K562 (cell line): ENCODE measurements around the gene TDRD10. TPM values are rescaled to one million over a fixed set of nuclear protein-coding genes. Genes with fewer than 3 reads are reported as not detected.

Experiments
- ATAC-seq: fragments of 200-7000 bp; cut with Tn5 transposase; 3 replicates; pipeline ENCODE4 v1.9.1; 2020; ENCODE audit warnings: moderate library complexity
- BruUV-seq: library from RNA; stranded (reverse); fragments of 400-500 nt; replicated peaks from 2 replicates; lab custom pipeline; 2021; lab: Mats Ljungman, UMichigan
- CTCF ChIA-PET: fragments of 300-600 bp; formaldehyde crosslinking; extraction: SDS; loops from one replicate; lab custom pipeline; 2021; ENCODE audit warnings: low intra/inter-chr PET ratio; lab: Yijun Ruan, JAX
- POLR2A ChIA-PET: fragments of 300-600, 350-650 bp; sonication (Branson Sonifier 250); formaldehyde crosslinking; extraction: SDS; loops from one replicate; lab custom pipeline; 2021; ENCODE audit warnings: antibody characterized with exemption, inconsistent platforms; lab: Yijun Ruan, JAX
- DNase-seq, 4 experiments: peaks; one replicate each; pipeline versions ENCODE4 v3.0.0 to v3.0.0-alpha.2; 2011 to 2018; ENCODE audit warnings: low spot score in 3 of 4, mixed read lengths in 3 of 4; ENCODE audit errors: extremely low read depth in 1 of 4
- FAIRE-seq: peaks from 2 replicates; lab custom pipeline; 2011; peaks lifted over from hg19 to GRCh38; lab: Jason Lieb, UNC
- H2AFZ ChIP-seq: 2 replicates; pipeline ENCODE4 v1.6.0; 2011; ENCODE audit warnings: low read depth, low read length, control low read depth, inconsistent platforms
- H3K27ac ChIP-seq: fragments of 200-600 bp; 3 replicates; pipeline ENCODE4 v1.8.0; 2011; ENCODE audit warnings: low read depth, mild to moderate bottlenecking, control low read depth, inconsistent platforms, low read length, moderate library complexity, mixed read lengths; ENCODE audit errors: extremely low read depth
- H3K27me3 ChIP-seq, 2 experiments: fragments of 300-600 bp in 1 of 2; 2 replicates in 1 of 2; 3 replicates in 1 of 2; pipeline versions ENCODE4 v1.6.0 to v1.8.0; 2011; ENCODE audit warnings: inconsistent platforms in 2 of 2, low read length in 2 of 2, mild to moderate bottlenecking in 1 of 2, mixed read lengths in 1 of 2, moderate library complexity in 1 of 2; ENCODE audit not compliant: control insufficient read depth in 2 of 2, insufficient read depth in 2 of 2
- H3K36me3 ChIP-seq: fragments of 300-600 bp; 3 replicates; pipeline ENCODE4 v1.8.0; 2011; ENCODE audit warnings: mild to moderate bottlenecking, low read length, inconsistent platforms; ENCODE audit not compliant: control insufficient read depth, insufficient read depth
- H3K4me1 ChIP-seq, 2 experiments: fragments of 200-600 bp in 1 of 2; replicated peaks in 1 of 2; 2 replicates in 1 of 2; 3 replicates in 1 of 2; pipeline versions ENCODE4 v1.5.1 to v1.8.0; 2011; ENCODE audit warnings: inconsistent platforms in 2 of 2, low read length in 2 of 2, mild to moderate bottlenecking in 1 of 2, mixed read lengths in 1 of 2, moderate library complexity in 1 of 2; ENCODE audit not compliant: control insufficient read depth in 2 of 2, insufficient read depth in 2 of 2
- H3K4me2 ChIP-seq: 2 replicates; pipeline ENCODE4 v1.6.1; 2011; ENCODE audit warnings: low read length, control low read depth, inconsistent platforms, mixed read lengths; ENCODE audit not compliant: insufficient read depth
- H3K4me3 ChIP-seq: fragments of 200-600 bp; sonication (generic), shearing (Covaris generic); 2 replicates; pipeline ENCODE4 v1.5.1; 2016; ENCODE audit warnings: control low read depth, inconsistent platforms
- H3K79me2 ChIP-seq: fragments of 200-600 bp; 3 replicates; pipeline ENCODE4 v1.8.0; 2011; ENCODE audit warnings: low read length, inconsistent platforms; ENCODE audit not compliant: control insufficient read depth, insufficient read depth
- H3K9ac ChIP-seq, 2 experiments: 2 replicates each; pipeline versions ENCODE4 v1.6.0 to v1.6.1; 2011; ENCODE audit warnings: low read depth in 2 of 2, low read length in 2 of 2, control low read depth in 1 of 2, inconsistent platforms in 1 of 2, mild to moderate bottlenecking in 1 of 2, mixed read lengths in 1 of 2; ENCODE audit not compliant: insufficient read depth in 1 of 2
- H3K9me1 ChIP-seq: one replicate; pipeline ENCODE4 v1.6.0; 2011; ENCODE audit warnings: inconsistent platforms, mild to moderate bottlenecking, low read length, moderate library complexity; ENCODE audit not compliant: control insufficient read depth, insufficient read depth
- H3K9me3 ChIP-seq: replicated peaks from 2 replicates; pipeline ENCODE4 v1.5.1; 2011; ENCODE audit warnings: low read depth, low read length, inconsistent platforms; ENCODE audit not compliant: control insufficient read depth, insufficient read depth
- H4K20me1 ChIP-seq: replicated peaks from 2 replicates; pipeline ENCODE4 v1.6.1; 2011; ENCODE audit warnings: low read length, inconsistent platforms, mixed read lengths; ENCODE audit not compliant: control insufficient read depth, insufficient read depth
- BRCA1 ChIP-seq, 2 experiments: fragments of 450-650 bp in 1 of 2; sonication (generic) in 1 of 2; formaldehyde crosslinking in 1 of 2; IDR thresholded peaks; 2 replicates each; pipeline versions ENCODE4 v1.5.0 to v1.6.1; 2017 to 2020; ENCODE audit warnings: mild to moderate bottlenecking in 1 of 2, missing genetic modification reagents in 1 of 2
- ELF2 ChIP-seq: fragments of 250-450 bp; sonication (Bioruptor Pico); IDR thresholded peaks from 2 replicates; pipeline ENCODE4 v1.5.0; 2021; ENCODE audit warnings: mild to moderate bottlenecking
- FOSL1 ChIP-seq: fragments of 200-800 bp; sonication (Bioruptor generic); conservative IDR thresholded peaks from 2 replicates; pipeline ENCODE4 v1.6.1; 2016; ENCODE audit warnings: missing genetic modification characterization, missing compliant biosample characterization
- HCFC1 ChIP-seq: IDR thresholded peaks from 2 replicates; pipeline ENCODE4 v1.6.1; 2012; ENCODE audit warnings: low read depth, low read length, improper control_type of control experiment
- KAT7 ChIP-seq: sonication (generic); formaldehyde crosslinking; IDR thresholded peaks from 2 replicates; pipeline ENCODE4 v1.8.0; 2022; ENCODE audit warnings: missing genetic modification reagents, mild to moderate bottlenecking, borderline replicate concordance
- MAFG ChIP-seq: fragments of 450-650 bp; conservative IDR thresholded peaks from 2 replicates; pipeline ENCODE4 v1.6.1; 2016; ENCODE audit warnings: missing genetic modification characterization, missing compliant biosample characterization
- RFX7 ChIP-seq: fragments of 250-450 bp; sonication (Bioruptor Pico); IDR thresholded peaks from 2 replicates; pipeline ENCODE4 v1.5.1; 2021; ENCODE audit warnings: mild to moderate bottlenecking
- SMARCE1 ChIP-seq: fragments of 450-650 bp; IDR thresholded peaks from 2 replicates; pipeline ENCODE4 v1.7.1; 2016; ENCODE audit warnings: mild to moderate bottlenecking
- SNIP1 ChIP-seq: fragments of 450-650 bp; IDR thresholded peaks from 2 replicates; pipeline ENCODE4 v1.7.1; 2017; ENCODE audit warnings: low read depth, mild to moderate bottlenecking
- YBX1 ChIP-seq: fragments of 450-650 bp; IDR thresholded peaks from 2 replicates; pipeline ENCODE4 v1.7.1; 2016; ENCODE audit warnings: mild to moderate bottlenecking
- ZNF12 ChIP-seq: sonication (generic); formaldehyde crosslinking; IDR thresholded peaks from 2 replicates; pipeline ENCODE4 v1.4.0; 2020; ENCODE audit warnings: mild to moderate bottlenecking, missing genetic modification reagents
- WGBS: fragments of 100-300 bp; shearing (Covaris generic); methylation state at CpG from one replicate; pipeline ENCODE4 v1.1.6; 2016; ENCODE audit warnings: low coverage, mixed read lengths; ENCODE audit not compliant: insufficient coverage; ENCODE audit errors: missing lambda C conversion rate; 5-methylcytosine and 5-hydroxymethylcytosine counted together
- in situ Hi-C: fragments of 300-500 bp; cut with MboI; formaldehyde crosslinking; loops from 4 replicates; pipeline ENCODE4 v1.15.0; 2018; ENCODE audit warnings: inconsistent platforms, mixed read lengths
- intact Hi-C: fragments of 100-400 bp; cut with micrococcal nuclease; formaldehyde crosslinking; loops from 2 replicates; pipeline ENCODE4 v1.14.2; 2022
- polyA plus RNA-seq, 8 experiments: library from polyadenylated mRNA; depleted of rRNA in 4 of 8; stranded (reverse) in 5 of 8; unstranded in 3 of 8; fragments of >200 nt; fragmentation: Nextera tagmentation in 2 of 8; fragmentation: Illumina TruSeq in 1 of 8; extraction: Ambion mirVana in 2 of 8; extraction: Trizol in 1 of 8; gene quantifications; 2 replicates each; pipeline versions ENCODE4 v1.2.1 to v1.2.3, GENCODE V29; 2011 to 2014; ENCODE audit warnings: inconsistent platforms in 1 of 8, missing spikeins in 1 of 8
- total RNA-seq, 7 experiments: library from RNA; depleted of rRNA in 6 of 7; stranded (reverse); fragments of >200 nt in 6 of 7; fragmentation: Illumina TruSeq in 2 of 7; extraction: Trizol in 2 of 7; gene quantifications; 2 replicates each; pipeline versions ENCODE4 v1.2.1 to v1.2.3, GENCODE V29; 2011 to 2021; ENCODE audit warnings: low replicate concordance in 1 of 7
- TF ChIP-seq, protein P1 (sequence below): fragments of 200-800 bp; sonication (Bioruptor generic); IDR thresholded peaks from 2 replicates; pipeline ENCODE4 v1.6.1; 2016; ENCODE audit warnings: missing genetic modification characterization, missing compliant biosample characterization
- TF ChIP-seq, protein P2 (sequence below): sonication (generic); formaldehyde crosslinking; IDR thresholded peaks from 2 replicates; pipeline ENCODE4 v1.8.0; 2022; ENCODE audit warnings: mild to moderate bottlenecking, low read depth, missing genetic modification reagents
- TF ChIP-seq, protein P3 (sequence below): fragments of 200-800 bp; sonication (Bioruptor generic); IDR thresholded peaks from 2 replicates; pipeline ENCODE4 v1.6.1; 2017; ENCODE audit warnings: missing genetic modification characterization, missing compliant biosample characterization

Gene TDRD10
- total and polyA plus RNA-seq, 9 of the 15 experiments (the other 6 are each of a cell fraction or from before 2014, with no cell fraction given), result not detected

DNA sequence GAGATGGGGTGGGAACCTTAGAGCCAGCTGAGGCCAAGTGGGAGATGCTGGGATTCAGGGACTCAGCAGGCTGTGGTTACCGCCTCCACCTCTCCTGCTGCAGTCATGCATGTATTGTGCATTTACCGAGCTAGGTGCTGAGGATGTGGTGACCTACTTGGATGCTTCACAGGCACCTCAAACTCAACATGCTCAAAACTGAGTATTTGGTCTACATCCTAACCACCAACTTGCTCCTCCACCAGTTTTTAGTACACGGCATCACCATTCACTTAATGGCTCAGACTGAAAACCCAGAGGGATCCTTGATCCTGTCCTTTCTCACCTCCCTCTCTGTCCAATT is 71.1 kb downstream of the TDRD10 start:
- H2AFZ ChIP-seq, result no peak overlapping the region
- POLR2A ChIA-PET, result interaction anchor here (0.6 to 1.1 kb wide), 2 partner anchors 11 to 20 kb away, joined by 3 read pairs; no protein-coding TSS in a partner anchor
- H3K27me3 ChIP-seq, result peaks cover 24 to 56% of the 10 kb centered on the region in 2 experiments; a peak in 4 of 5 replicates
- no peaks in the 10 kb centered on the region for H3K36me3 ChIP-seq
- H3K4me2 ChIP-seq, result no peak overlapping the region
- H3K79me2 ChIP-seq, result no peaks in the 10 kb centered on the region
- FAIRE-seq, result peak; percentile 46
- H3K9ac ChIP-seq, result no peak overlapping the region
- TF ChIP-seq HCFC1, result no peak
- TF ChIP-seq YBX1, result no peak
- no peak for TF ChIP-seq ELF2
- TF ChIP-seq, protein P1, sequence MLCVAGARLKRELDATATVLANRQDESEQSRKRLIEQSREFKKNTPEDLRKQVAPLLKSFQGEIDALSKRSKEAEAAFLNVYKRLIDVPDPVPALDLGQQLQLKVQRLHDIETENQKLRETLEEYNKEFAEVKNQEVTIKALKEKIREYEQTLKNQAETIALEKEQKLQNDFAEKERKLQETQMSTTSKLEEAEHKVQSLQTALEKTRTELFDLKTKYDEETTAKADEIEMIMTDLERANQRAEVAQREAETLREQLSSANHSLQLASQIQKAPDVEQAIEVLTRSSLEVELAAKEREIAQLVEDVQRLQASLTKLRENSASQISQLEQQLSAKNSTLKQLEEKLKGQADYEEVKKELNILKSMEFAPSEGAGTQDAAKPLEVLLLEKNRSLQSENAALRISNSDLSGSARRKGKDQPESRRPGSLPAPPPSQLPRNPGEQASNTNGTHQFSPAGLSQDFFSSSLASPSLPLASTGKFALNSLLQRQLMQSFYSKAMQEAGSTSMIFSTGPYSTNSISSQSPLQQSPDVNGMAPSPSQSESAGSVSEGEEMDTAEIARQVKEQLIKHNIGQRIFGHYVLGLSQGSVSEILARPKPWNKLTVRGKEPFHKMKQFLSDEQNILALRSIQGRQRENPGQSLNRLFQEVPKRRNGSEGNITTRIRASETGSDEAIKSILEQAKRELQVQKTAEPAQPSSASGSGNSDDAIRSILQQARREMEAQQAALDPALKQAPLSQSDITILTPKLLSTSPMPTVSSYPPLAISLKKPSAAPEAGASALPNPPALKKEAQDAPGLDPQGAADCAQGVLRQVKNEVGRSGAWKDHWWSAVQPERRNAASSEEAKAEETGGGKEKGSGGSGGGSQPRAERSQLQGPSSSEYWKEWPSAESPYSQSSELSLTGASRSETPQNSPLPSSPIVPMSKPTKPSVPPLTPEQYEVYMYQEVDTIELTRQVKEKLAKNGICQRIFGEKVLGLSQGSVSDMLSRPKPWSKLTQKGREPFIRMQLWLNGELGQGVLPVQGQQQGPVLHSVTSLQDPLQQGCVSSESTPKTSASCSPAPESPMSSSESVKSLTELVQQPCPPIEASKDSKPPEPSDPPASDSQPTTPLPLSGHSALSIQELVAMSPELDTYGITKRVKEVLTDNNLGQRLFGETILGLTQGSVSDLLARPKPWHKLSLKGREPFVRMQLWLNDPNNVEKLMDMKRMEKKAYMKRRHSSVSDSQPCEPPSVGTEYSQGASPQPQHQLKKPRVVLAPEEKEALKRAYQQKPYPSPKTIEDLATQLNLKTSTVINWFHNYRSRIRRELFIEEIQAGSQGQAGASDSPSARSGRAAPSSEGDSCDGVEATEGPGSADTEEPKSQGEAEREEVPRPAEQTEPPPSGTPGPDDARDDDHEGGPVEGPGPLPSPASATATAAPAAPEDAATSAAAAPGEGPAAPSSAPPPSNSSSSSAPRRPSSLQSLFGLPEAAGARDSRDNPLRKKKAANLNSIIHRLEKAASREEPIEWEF, result no peak
- no peak for TF ChIP-seq FOSL1 (tag)
- TF ChIP-seq MAFG (tag), result no peak
- TF ChIP-seq KAT7 (CRISPR knock-in tag), result no peak
- no peak for TF ChIP-seq BRCA1 (IDR thresholded peaks at IDR 0.05)
- no peak for TF ChIP-seq BRCA1 (CRISPR knock-in tag; IDR thresholded peaks at IDR 0.05)
- no peak for TF ChIP-seq ZNF12 (CRISPR knock-in tag)
- TF ChIP-seq SMARCE1, result no peak
- TF ChIP-seq SNIP1, result no peak
- TF ChIP-seq, protein P2, sequence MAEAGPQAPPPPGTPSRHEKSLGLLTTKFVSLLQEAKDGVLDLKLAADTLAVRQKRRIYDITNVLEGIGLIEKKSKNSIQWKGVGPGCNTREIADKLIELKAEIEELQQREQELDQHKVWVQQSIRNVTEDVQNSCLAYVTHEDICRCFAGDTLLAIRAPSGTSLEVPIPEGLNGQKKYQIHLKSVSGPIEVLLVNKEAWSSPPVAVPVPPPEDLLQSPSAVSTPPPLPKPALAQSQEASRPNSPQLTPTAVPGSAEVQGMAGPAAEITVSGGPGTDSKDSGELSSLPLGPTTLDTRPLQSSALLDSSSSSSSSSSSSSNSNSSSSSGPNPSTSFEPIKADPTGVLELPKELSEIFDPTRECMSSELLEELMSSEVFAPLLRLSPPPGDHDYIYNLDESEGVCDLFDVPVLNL (CRISPR knock-in tag), result no peak
- TF ChIP-seq, protein P3, sequence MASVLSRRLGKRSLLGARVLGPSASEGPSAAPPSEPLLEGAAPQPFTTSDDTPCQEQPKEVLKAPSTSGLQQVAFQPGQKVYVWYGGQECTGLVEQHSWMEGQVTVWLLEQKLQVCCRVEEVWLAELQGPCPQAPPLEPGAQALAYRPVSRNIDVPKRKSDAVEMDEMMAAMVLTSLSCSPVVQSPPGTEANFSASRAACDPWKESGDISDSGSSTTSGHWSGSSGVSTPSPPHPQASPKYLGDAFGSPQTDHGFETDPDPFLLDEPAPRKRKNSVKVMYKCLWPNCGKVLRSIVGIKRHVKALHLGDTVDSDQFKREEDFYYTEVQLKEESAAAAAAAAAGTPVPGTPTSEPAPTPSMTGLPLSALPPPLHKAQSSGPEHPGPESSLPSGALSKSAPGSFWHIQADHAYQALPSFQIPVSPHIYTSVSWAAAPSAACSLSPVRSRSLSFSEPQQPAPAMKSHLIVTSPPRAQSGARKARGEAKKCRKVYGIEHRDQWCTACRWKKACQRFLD (CRISPR knock-in tag), result no peak
- TF ChIP-seq RFX7, result no peak
- TF ChIP-seq, all 486 proteins: peak for 0
- DNase-seq (no peak), ATAC-seq (no peak)
- Histone ChIP-seq H4K20me1 (peaks cover 18% of the 10 kb centered on the region), H3K9me1 (no peaks in the 10 kb centered on the region), H3K4me1 (peaks cover 0 to 9% of the 10 kb centered on the region in 2 experiments; a peak in 2 of 5 replicates), H3K4me3 (no peak overlapping the region), H3K27ac (no peak overlapping the region), H3K9me3 (no peaks in the 10 kb centered on the region)
- intact Hi-C loops, result no loop called here
- CTCF ChIA-PET, result no interaction called here
- in situ Hi-C loops, result no loop called here
- no TSS peak for BruUV-seq
- WGBS, result 0% methylated on average over 3 of the region's 3 CpGs
